Keratinocyte (primary cell): ENCODE results near the gene B3GNT5. TPM values are rescaled to one million over a fixed set of nuclear protein-coding genes. Genes with fewer than 3 reads are reported as not detected.

Experiments used
- DNase-seq: peaks from one replicate; pipeline ENCODE4 v3.0.0-alpha.2; 2011; ENCODE audit warnings: low read depth, missing footprints, low spot score
- FAIRE-seq: peaks from 2 replicates; lab custom pipeline; 2011; peaks lifted over from hg19 to GRCh38; lab: Jason Lieb, UNC
- H2AFZ ChIP-seq: 2 replicates; pipeline ENCODE4 v1.6.0; 2012; ENCODE audit warnings: low read length, control low read depth, inconsistent platforms; ENCODE audit not compliant: control insufficient read depth
- H3K27ac ChIP-seq: 2 replicates; pipeline ENCODE4 v1.5.1; 2011; ENCODE audit warnings: low read length; ENCODE audit not compliant: control insufficient read depth, insufficient read depth
- H3K27me3 ChIP-seq: 3 replicates; pipeline ENCODE4 v1.6.0; 2011; ENCODE audit warnings: low read length; ENCODE audit not compliant: control insufficient read depth, insufficient read depth; ENCODE audit errors: extremely low read depth
- H3K36me3 ChIP-seq, 2 experiments: 2 replicates in 1 of 2; 3 replicates in 1 of 2; pipeline ENCODE4 v1.5.1; 2011; ENCODE audit warnings: low read length in 2 of 2, mild to moderate bottlenecking in 1 of 2; ENCODE audit not compliant: control insufficient read depth in 2 of 2, insufficient read depth in 2 of 2; ENCODE audit errors: extremely low read depth in 1 of 2
- H3K4me1 ChIP-seq: 3 replicates; pipeline ENCODE4 v1.5.1; 2011; ENCODE audit warnings: low read length; ENCODE audit not compliant: control insufficient read depth, insufficient read depth; ENCODE audit errors: extremely low read depth
- H3K4me2 ChIP-seq: 3 replicates; pipeline ENCODE4 v1.6.0; 2011; ENCODE audit warnings: low read depth, low read length; ENCODE audit not compliant: control insufficient read depth, insufficient read depth; ENCODE audit errors: extremely low read depth
- H3K4me3 ChIP-seq, 3 experiments: fragments of 200-600 bp in 1 of 3; sonication (generic) in 1 of 3; 2 replicates in 2 of 3; 3 replicates in 1 of 3; pipeline ENCODE4 v1.5.1; 2011 to 2016; ENCODE audit warnings: low read length in 3 of 3, mild to moderate bottlenecking in 3 of 3, control low read depth in 2 of 3, inconsistent platforms in 1 of 3, low read depth in 1 of 3, mixed read lengths in 1 of 3, mixed run types in 1 of 3, moderate library complexity in 1 of 3; ENCODE audit not compliant: control insufficient read depth in 2 of 3, insufficient read depth in 2 of 3; ENCODE audit errors: extremely low read depth in 1 of 3
- H3K79me2 ChIP-seq: 2 replicates; pipeline ENCODE4 v1.6.0; 2012; ENCODE audit warnings: low read length; ENCODE audit not compliant: control insufficient read depth, insufficient read depth
- H3K9ac ChIP-seq: 3 replicates; pipeline ENCODE4 v1.6.0; 2011; ENCODE audit warnings: low read length; ENCODE audit not compliant: control insufficient read depth, insufficient read depth; ENCODE audit errors: extremely low read depth
- H3K9me1 ChIP-seq: 3 replicates; pipeline ENCODE4 v1.6.0; 2011; ENCODE audit warnings: low read length; ENCODE audit not compliant: control insufficient read depth, insufficient read depth; ENCODE audit errors: extremely low read depth
- H3K9me3 ChIP-seq: 2 replicates; pipeline ENCODE4 v1.5.1; 2012; ENCODE audit warnings: low read depth, low read length; ENCODE audit not compliant: control insufficient read depth
- H4K20me1 ChIP-seq: 3 replicates; pipeline ENCODE4 v1.6.0; 2011; ENCODE audit warnings: low read length; ENCODE audit not compliant: control insufficient read depth, insufficient read depth; ENCODE audit errors: extremely low read depth
- CTCF ChIP-seq, 3 experiments: IDR thresholded peaks in 1 of 3; conservative IDR thresholded peaks in 1 of 3; optimal IDR thresholded peaks in 1 of 3; 2 replicates in 2 of 3; 3 replicates in 1 of 3; pipeline versions ENCODE3 to v1.5.1; 2011; ENCODE audit warnings: low read length in 3 of 3, mild to moderate bottlenecking in 3 of 3, moderate library complexity in 2 of 3, control low read depth in 1 of 3, inconsistent platforms in 1 of 3; ENCODE audit not compliant: insufficient read depth in 2 of 3; ENCODE audit errors: extremely low read depth in 1 of 3
- EZH2 ChIP-seq: IDR thresholded peaks from one replicate; pipeline ENCODE4 v1.6.1; 2012; ENCODE audit warnings: inconsistent platforms, mild to moderate bottlenecking, low read length, moderate library complexity
- dilution Hi-C: fragments of 300-500 bp; cut with MboI; formaldehyde crosslinking; loops from one replicate; pipeline ENCODE4 v1.7.0; 2020; ENCODE audit warnings: low sequenced_read_pairs; ENCODE audit not compliant: extremely low pct_ligation_motif_present
- polyA plus RNA-seq, 5 experiments: library from polyadenylated mRNA; depleted of rRNA in 3 of 5; stranded (reverse) in 3 of 5; stranded (forward) in 1 of 5; unstranded in 1 of 5; fragments of >200 nt; gene quantifications; 1 replicate in 1 of 5; 2 replicates in 3 of 5; 3 replicates in 1 of 5; pipeline versions ENCODE4 v1.2.1 to v1.2.3, GENCODE V29; 2011 to 2012; ENCODE audit warnings: missing spikeins in 2 of 5, low read depth in 1 of 5, low replicate concordance in 1 of 5

B3GNT5 gene
- polyA plus RNA-seq, 1 donor (not counting 4 experiments of a cell fraction or from before 2014, with no cell fraction given): 66.6 TPM

GRCh38 chr3:183301937-183302580, 49.0 kb downstream of the B3GNT5 start:
- H3K4me3 ChIP-seq: no peak overlapping the region
- no peaks in the 10 kb centered on the region for H3K36me3 ChIP-seq
- dilution Hi-C loops: no loop called here
- FAIRE-seq: peak; percentile 91
- H3K4me2 ChIP-seq: peak overlapping the region; percentile 63
- TF ChIP-seq EZH2 (no peak), CTCF (optimal IDR thresholded peaks at IDR 0.05 in 1 of 3, IDR thresholded peaks at IDR 0.05 in 1 of 3, conservative IDR thresholded peaks at IDR 0.05 in 1 of 3; ENCODE audit: extremely low read depth in 1 of 3, insufficient read depth in 2 of 3, low read length in 3 of 3) (no peak)
- peak overlapping the region; percentile 73 for H2AFZ ChIP-seq
- H3K9ac ChIP-seq: no peak overlapping the region
- H3K9me3 ChIP-seq: no peaks in the 10 kb centered on the region
- H3K79me2 ChIP-seq: no peaks in the 10 kb centered on the region
- peaks cover 28% of the 10 kb centered on the region for H3K4me1 ChIP-seq
- no peaks in the 10 kb centered on the region for H3K27me3 ChIP-seq
- no peak for DNase-seq
- H3K27ac ChIP-seq: no peak overlapping the region
- H4K20me1 ChIP-seq: no peaks in the 10 kb centered on the region
- no peaks in the 10 kb centered on the region for H3K9me1 ChIP-seq

- Histone ChIP-seq H3K9ac (no peak overlapping the region), H3K9me3 (no peaks in the 10 kb centered on the region), H4K20me1 (no peaks in the 10 kb centered on the region), H3K9me1 (no peaks in the 10 kb centered on the region), H3K79me2 (no peaks in the 10 kb centered on the region), H3K4me3 (no peak overlapping the region), H3K4me1 (peaks cover 24% of the 10 kb centered on the region), H3K27me3 (no peaks in the 10 kb centered on the region), H2AFZ (no peak overlapping the region), H3K36me3 (no peaks in the 10 kb centered on the region), H3K27ac (no peak overlapping the region), H3K4me2 (no peak overlapping the region)
- FAIRE-seq (no peak), DNase-seq (no peak)
- dilution Hi-C loops: no loop called here
- TF ChIP-seq CTCF (optimal IDR thresholded peaks at IDR 0.05 in 1 of 3, IDR thresholded peaks at IDR 0.05 in 1 of 3, conservative IDR thresholded peaks at IDR 0.05 in 1 of 3; ENCODE audit: extremely low read depth in 1 of 3, insufficient read depth in 2 of 3, low read length in 3 of 3): no peak
- no peak for TF ChIP-seq EZH2
Measured at GRCh38 chr3:183303690-183304089, 50.6 kb downstream of the B3GNT5 start.
